GM23338 (cell line): ENCODE measurements around the gene ANGPTL2. TPM values are rescaled to one million over a fixed set of nuclear protein-coding genes. Genes with fewer than 3 reads are reported as not detected.

Source experiments
- ATAC-seq: fragments of 200-7000 bp; cut with Tn5 transposase; 3 replicates; pipeline ENCODE4 v1.9.1; 2020
- DNase-seq: peaks from one replicate; pipeline ENCODE4 v3.0.0-alpha.2; 2015; ENCODE audit warnings: low spot score
- H2AFZ ChIP-seq: fragments of 200-600 bp; sonication (generic); 2 replicates; pipeline ENCODE4 v1.8.0; 2016; ENCODE audit warnings: antibody characterized with exemption, mild to moderate bottlenecking, moderate library complexity
- H3F3A ChIP-seq: fragments of 200-600 bp; sonication (generic); replicated peaks from 2 replicates; pipeline ENCODE4 v1.8.0; 2017; ENCODE audit warnings: antibody characterized with exemption, mixed run types, low read depth
- H3K27ac ChIP-seq: fragments of 200-600 bp; sonication (generic); 2 replicates; pipeline ENCODE4 v1.6.1; 2016; ENCODE audit warnings: low read depth
- H3K27me3 ChIP-seq: fragments of 200-600 bp; sonication (generic); 2 replicates; pipeline ENCODE4 v1.8.0; 2016; ENCODE audit warnings: mild to moderate bottlenecking, mixed run types, moderate library complexity; ENCODE audit not compliant: insufficient read depth
- H3K36me3 ChIP-seq: fragments of 200-600 bp; sonication (generic); 2 replicates; pipeline ENCODE4 v1.8.0; 2016; ENCODE audit warnings: mild to moderate bottlenecking; ENCODE audit not compliant: insufficient read depth
- H3K4me1 ChIP-seq: fragments of 200-600 bp; sonication (generic); 2 replicates; pipeline ENCODE4 v1.8.0; 2016; ENCODE audit warnings: mild to moderate bottlenecking, moderate library complexity; ENCODE audit not compliant: insufficient read depth
- H3K4me2 ChIP-seq: fragments of 200-600 bp; sonication (generic); 2 replicates; pipeline ENCODE4 v1.7.1; 2017; ENCODE audit warnings: mixed run types
- H3K4me3 ChIP-seq: fragments of 200-600 bp; sonication (generic); 2 replicates; pipeline ENCODE4 v1.6.1; 2016; ENCODE audit warnings: mixed run types
- H3K79me2 ChIP-seq: fragments of 200-600 bp; sonication (generic); replicated peaks from 2 replicates; pipeline ENCODE4 v1.8.0; 2017; ENCODE audit warnings: mild to moderate bottlenecking; ENCODE audit not compliant: insufficient read depth
- H3K9me2 ChIP-seq: fragments of 200-600 bp; sonication (generic); 2 replicates; pipeline ENCODE4 v1.8.0; 2017; ENCODE audit not compliant: insufficient read depth
- H4K20me1 ChIP-seq: fragments of 200-600 bp; sonication (generic); replicated peaks from 2 replicates; pipeline ENCODE4 v1.8.0; 2017; ENCODE audit warnings: mild to moderate bottlenecking; ENCODE audit not compliant: insufficient read depth
- H3K27ac Mint-ChIP-seq: 2 replicates; pipeline ENCODE4 v1.8.0; 2020; ENCODE audit warnings: inconsistent platforms, mild to moderate bottlenecking, moderate library complexity, mixed read lengths
- H3K27me3 Mint-ChIP-seq: 3 replicates; pipeline ENCODE4 v1.8.0; 2022; ENCODE audit warnings: low read depth, mild to moderate bottlenecking, moderate library complexity, mixed read lengths, inconsistent platforms; ENCODE audit not compliant: insufficient read depth, poor library complexity
- H3K36me3 Mint-ChIP-seq: 3 replicates; pipeline ENCODE4 v1.8.0; 2021; ENCODE audit warnings: low read depth, mild to moderate bottlenecking, inconsistent platforms, moderate library complexity, mixed read lengths
- H3K4me1 Mint-ChIP-seq: 3 replicates; pipeline ENCODE4 v1.8.0; 2020; ENCODE audit warnings: mild to moderate bottlenecking, inconsistent platforms, mixed read lengths
- H3K4me3 Mint-ChIP-seq: 3 replicates; pipeline ENCODE4 v1.8.0; 2021; ENCODE audit warnings: moderate library complexity, mild to moderate bottlenecking, inconsistent platforms, mixed read lengths
- H3K9me3 Mint-ChIP-seq: 3 replicates; pipeline ENCODE4 v1.8.0; 2020; ENCODE audit warnings: moderate library complexity, mild to moderate bottlenecking, inconsistent platforms, mixed read lengths
- ETS1 ChIP-seq: IDR thresholded peaks from 2 replicates; pipeline ENCODE4 v1.6.1; 2016; ENCODE audit warnings: antibody characterized with exemption
- EZH2 ChIP-seq: fragments of 200-600 bp; sonication (generic); IDR thresholded peaks from one replicate; pipeline ENCODE4 v1.8.0; 2017; ENCODE audit warnings: antibody characterized with exemption, mild to moderate bottlenecking, low read depth; ENCODE audit not compliant: unreplicated experiment
- JUNB ChIP-seq: IDR thresholded peaks from one replicate; pipeline ENCODE4 v1.6.1; 2016; ENCODE audit warnings: antibody characterized with exemption; ENCODE audit not compliant: unreplicated experiment
- NANOG ChIP-seq: IDR thresholded peaks from 2 replicates; pipeline ENCODE4 v1.6.1; 2016; ENCODE audit warnings: antibody characterized with exemption, borderline replicate concordance
- STAT1 ChIP-seq: IDR thresholded peaks from one replicate; pipeline ENCODE4 v1.6.1; 2016; ENCODE audit warnings: antibody characterized with exemption; ENCODE audit not compliant: unreplicated experiment
- ZNF114 ChIP-seq: fragments of 250-450 bp; sonication (Bioruptor Pico); IDR thresholded peaks from 2 replicates; pipeline ENCODE4 v1.5.0; 2020; ENCODE audit warnings: mild to moderate bottlenecking, moderate library complexity
- ZNF331 ChIP-seq: fragments of 250-450 bp; sonication (Bioruptor Pico); IDR thresholded peaks from 2 replicates; pipeline ENCODE4 v1.5.0; 2020; ENCODE audit warnings: low read depth, mild to moderate bottlenecking, moderate library complexity
- polyA plus RNA-seq: library from polyadenylated mRNA; unstranded; fragments of >200 nt; fragmentation: Nextera tagmentation; extraction: Ambion mirVana; gene quantifications from 2 replicates; pipeline ENCODE4 v1.2.1, GENCODE V29; 2016
- total RNA-seq: library from RNA; depleted of rRNA; stranded (reverse); fragments of >200 nt; shearing (Covaris generic); gene quantifications from 2 replicates; pipeline ENCODE4 v1.2.3, GENCODE V29; 2014
- TF ChIP-seq, protein P1 (sequence below), 2 experiments: fragments of 200-600 bp in 1 of 2; sonication (generic) in 1 of 2; conservative IDR thresholded peaks; 2 replicates each; pipeline versions ENCODE4 v1.5.1 to v1.6.1; 2016 to 2017; ENCODE audit warnings: antibody characterized with exemption in 2 of 2, low read depth in 2 of 2, mild to moderate bottlenecking in 2 of 2, moderate library complexity in 1 of 2

Gene ANGPTL2
- total and polyA plus RNA-seq, 2 experiments from 2014 or later, result 2.9 to 5.2 TPM

DNA sequence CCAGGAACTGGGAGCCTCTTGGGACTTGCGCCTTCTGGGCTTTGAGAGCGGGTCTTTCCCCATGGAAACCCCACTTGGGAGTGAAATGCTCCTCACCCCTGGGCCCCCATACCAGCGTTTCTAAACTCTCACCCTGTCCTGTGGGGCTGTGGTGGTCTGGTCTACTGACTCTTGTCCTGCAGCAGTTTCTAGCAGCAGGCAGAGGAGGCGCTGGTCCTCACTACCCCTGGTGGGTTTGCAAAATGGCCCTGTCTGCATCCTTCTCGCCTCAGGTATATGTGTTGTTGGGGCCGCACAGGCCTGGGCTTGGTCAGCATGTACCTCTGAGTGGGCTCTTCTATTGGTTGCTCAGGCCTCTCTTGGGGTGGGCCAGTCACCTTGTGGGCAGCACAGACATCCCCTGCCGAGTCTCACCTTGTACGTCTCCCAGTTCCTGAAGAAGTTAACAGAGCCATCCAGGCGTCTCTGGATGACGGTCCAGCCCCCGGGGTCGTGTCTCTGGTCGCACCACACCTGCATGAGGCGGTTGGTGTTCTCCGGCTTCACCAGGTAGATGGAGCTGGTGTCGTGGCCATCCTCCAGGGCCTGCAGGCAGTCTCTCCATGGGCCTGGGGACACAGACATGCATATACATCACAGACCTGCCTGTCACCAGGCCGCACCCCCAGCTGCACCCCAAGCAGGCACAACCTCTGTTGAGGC lies 29.0 kb downstream of the ANGPTL2 start:
- no peak overlapping the region for H3K4me3 ChIP-seq
- peak; percentile 57 for ATAC-seq

DNA sequence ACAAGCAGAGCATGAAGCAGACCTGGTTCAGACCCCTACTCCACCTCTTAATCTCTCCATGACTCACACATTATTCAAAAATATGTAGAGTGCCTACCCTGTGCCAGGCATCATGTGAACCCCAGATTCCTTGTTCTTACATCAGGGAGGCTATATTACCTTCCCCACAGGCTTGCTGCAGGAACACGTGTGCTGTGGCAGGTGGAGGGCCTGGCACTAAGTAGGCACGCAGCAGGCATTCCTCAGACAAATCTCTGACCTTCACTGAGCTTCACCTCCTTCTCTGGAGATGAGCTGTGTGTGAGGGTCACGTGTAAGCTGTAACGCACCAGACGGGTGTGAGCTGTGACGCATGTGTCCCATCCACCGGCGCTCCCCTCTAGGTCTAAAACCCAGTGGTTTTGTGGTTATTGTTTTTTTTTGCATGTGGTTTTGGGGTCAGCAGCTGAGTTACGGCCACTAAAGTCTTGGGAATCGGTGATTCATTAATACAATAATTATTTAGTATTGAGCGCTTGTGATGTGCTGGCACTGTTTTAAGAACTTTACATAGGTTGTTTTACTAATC lies 30.3 kb downstream of the ANGPTL2 start:
- H3K36me3 ChIP-seq, result no peaks in the 10 kb centered on the region
- Mint-ChIP-seq H3K4me3 (no peak overlapping the region), H3K36me3 (no peaks in the 10 kb centered on the region), H3K4me1 (peaks cover 9% of the 10 kb centered on the region), H3K27me3 (peaks cover 13% of the 10 kb centered on the region), H3K27ac (no peak overlapping the region), H3K9me3 (no peaks in the 10 kb centered on the region; the same call in 2 of the 3 replicates)
- peaks cover 8% of the 10 kb centered on the region; the same call in 1 of the 2 replicates for H4K20me1 ChIP-seq
- H3K79me2 ChIP-seq, result no peaks in the 10 kb centered on the region
- no peak for ATAC-seq
- H3K4me1 ChIP-seq, result no peaks in the 10 kb centered on the region
- H3K27me3 ChIP-seq, result no peaks in the 10 kb centered on the region
- no peaks in the 10 kb centered on the region for H3F3A ChIP-seq
- H3K9me2 ChIP-seq, result no peaks in the 10 kb centered on the region
- no peak overlapping the region for H2AFZ ChIP-seq
- H3K27ac ChIP-seq, result no peak overlapping the region
- H3K4me2 ChIP-seq, result no peak overlapping the region
- no peak overlapping the region for H3K4me3 ChIP-seq
- no peak for DNase-seq
- TF ChIP-seq EZH2, result no peak
- no peak for TF ChIP-seq JUNB
- no peak for TF ChIP-seq ETS1
- TF ChIP-seq ZNF331, result no peak

More for the DNA sequence above, 29.0 kb downstream of the ANGPTL2 start:
- Mint-ChIP-seq H3K4me3 (no peak overlapping the region), H3K9me3 (no peaks in the 10 kb centered on the region; the same call in 2 of the 3 replicates), H3K27me3 (peaks cover 12% of the 10 kb centered on the region), H3K36me3 (no peaks in the 10 kb centered on the region), H3K4me1 (peaks cover 13% of the 10 kb centered on the region), H3K27ac (no peak overlapping the region)
- peak; percentile 33 for DNase-seq
- peaks cover 3% of the 10 kb centered on the region; the same call in 1 of the 2 replicates for H4K20me1 ChIP-seq
- no peaks in the 10 kb centered on the region for H3K4me1 ChIP-seq
- H3K79me2 ChIP-seq, result no peaks in the 10 kb centered on the region
- no peaks in the 10 kb centered on the region for H3K36me3 ChIP-seq
- H3K9me2 ChIP-seq, result no peaks in the 10 kb centered on the region
- H3K27ac ChIP-seq, result no peak overlapping the region
- no peaks in the 10 kb centered on the region for H3K27me3 ChIP-seq
- no peak overlapping the region for H2AFZ ChIP-seq
- TF ChIP-seq STAT1, result no peak
- TF ChIP-seq ZNF331, result no peak
- no peak for TF ChIP-seq ZNF114 (CRISPR knock-in tag)
- TF ChIP-seq, protein P1, sequence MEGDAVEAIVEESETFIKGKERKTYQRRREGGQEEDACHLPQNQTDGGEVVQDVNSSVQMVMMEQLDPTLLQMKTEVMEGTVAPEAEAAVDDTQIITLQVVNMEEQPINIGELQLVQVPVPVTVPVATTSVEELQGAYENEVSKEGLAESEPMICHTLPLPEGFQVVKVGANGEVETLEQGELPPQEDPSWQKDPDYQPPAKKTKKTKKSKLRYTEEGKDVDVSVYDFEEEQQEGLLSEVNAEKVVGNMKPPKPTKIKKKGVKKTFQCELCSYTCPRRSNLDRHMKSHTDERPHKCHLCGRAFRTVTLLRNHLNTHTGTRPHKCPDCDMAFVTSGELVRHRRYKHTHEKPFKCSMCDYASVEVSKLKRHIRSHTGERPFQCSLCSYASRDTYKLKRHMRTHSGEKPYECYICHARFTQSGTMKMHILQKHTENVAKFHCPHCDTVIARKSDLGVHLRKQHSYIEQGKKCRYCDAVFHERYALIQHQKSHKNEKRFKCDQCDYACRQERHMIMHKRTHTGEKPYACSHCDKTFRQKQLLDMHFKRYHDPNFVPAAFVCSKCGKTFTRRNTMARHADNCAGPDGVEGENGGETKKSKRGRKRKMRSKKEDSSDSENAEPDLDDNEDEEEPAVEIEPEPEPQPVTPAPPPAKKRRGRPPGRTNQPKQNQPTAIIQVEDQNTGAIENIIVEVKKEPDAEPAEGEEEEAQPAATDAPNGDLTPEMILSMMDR (conservative IDR thresholded peaks at IDR 0.05; ENCODE audit: low read depth in 2 of 2), result peak; percentile 32 to 44
- TF ChIP-seq ETS1, result no peak
- no peak for TF ChIP-seq EZH2
- no peak for TF ChIP-seq NANOG
- no peaks in the 10 kb centered on the region for H3F3A ChIP-seq
- H3K4me2 ChIP-seq, result no peak overlapping the region
